H1 (cell line): Measurements from ENCODE around the gene SASH3. TPM values are rescaled to one million over a fixed set of nuclear protein-coding genes. Genes with fewer than 3 reads are reported as not detected.

Source experiments
- BACH1 ChIP-seq: IDR thresholded peaks from 2 replicates; pipeline ENCODE4 v1.6.1; 2012; ENCODE audit warnings: low read length, improper control_type of control experiment
- CEBPB ChIP-seq: IDR thresholded peaks from 2 replicates; pipeline ENCODE4 v1.6.1; 2012; ENCODE audit warnings: low read depth, low read length
- CHD1 ChIP-seq: IDR thresholded peaks from 2 replicates; pipeline ENCODE4 v1.6.1; 2012; ENCODE audit warnings: low read depth, low read length, improper control_type of control experiment
- CHD2 ChIP-seq: IDR thresholded peaks from 2 replicates; pipeline ENCODE4 v1.6.1; 2012; ENCODE audit warnings: low read length, improper control_type of control experiment
- CREB1 ChIP-seq: IDR thresholded peaks from 2 replicates; pipeline ENCODE4 v1.6.1; 2012; ENCODE audit warnings: inconsistent platforms
- CTBP2 ChIP-seq: IDR thresholded peaks from 2 replicates; pipeline ENCODE4 v1.7.0; 2011; ENCODE audit warnings: borderline replicate concordance, mild to moderate bottlenecking, moderate library complexity, mixed read lengths, low read length; ENCODE audit not compliant: insufficient read depth, insufficient read length
- E2F6 ChIP-seq: IDR thresholded peaks from 2 replicates; pipeline ENCODE4 v1.6.1; 2012; ENCODE audit warnings: inconsistent platforms
- EGR1 ChIP-seq: IDR thresholded peaks from 2 replicates; pipeline ENCODE4 v1.6.1; 2011; ENCODE audit warnings: low read depth, low read length, borderline replicate concordance
- HDAC2 ChIP-seq, 2 experiments: fragments of 300-600 bp in 1 of 2; sonication (generic) in 1 of 2; IDR thresholded peaks; 2 replicates each; pipeline ENCODE4 v1.6.1; 2011 to 2012; ENCODE audit warnings: low read depth in 2 of 2, low read length in 2 of 2, mild to moderate bottlenecking in 2 of 2, moderate library complexity in 2 of 2, borderline replicate concordance in 1 of 2, inconsistent platforms in 1 of 2
- MAFK ChIP-seq: IDR thresholded peaks from 2 replicates; pipeline ENCODE4 v1.6.1; 2012; ENCODE audit warnings: low read depth, mild to moderate bottlenecking, improper control_type of control experiment, low read length
- NANOG ChIP-seq: IDR thresholded peaks from 2 replicates; pipeline ENCODE4 v1.6.1; 2011; ENCODE audit warnings: low read length, low read depth, mild to moderate bottlenecking, inconsistent platforms; ENCODE audit not compliant: insufficient read depth, poor library complexity, severe bottlenecking
- POU5F1 ChIP-seq: IDR thresholded peaks from 2 replicates; pipeline ENCODE4 v1.6.1; 2011; ENCODE audit warnings: low read depth, mild to moderate bottlenecking, low read length, moderate library complexity
- RXRA ChIP-seq: IDR thresholded peaks from 2 replicates; pipeline ENCODE4 v1.6.1; 2011; ENCODE audit warnings: low read depth, mild to moderate bottlenecking, low read length, moderate library complexity; ENCODE audit not compliant: insufficient read depth
- SIX5 ChIP-seq: IDR thresholded peaks from 2 replicates; pipeline ENCODE4 v1.6.1; 2011; ENCODE audit warnings: mild to moderate bottlenecking, low read depth, low read length
- SP4 ChIP-seq: IDR thresholded peaks from 2 replicates; pipeline ENCODE4 v1.6.1; 2012; ENCODE audit warnings: low read length, inconsistent platforms
- SRF ChIP-seq: IDR thresholded peaks from 2 replicates; pipeline ENCODE4 v1.6.1; 2011; ENCODE audit warnings: mild to moderate bottlenecking, low read depth, low read length, moderate library complexity
- SUZ12 ChIP-seq: fragments of 200-600 bp; sonication (generic); IDR thresholded peaks from 2 replicates; pipeline ENCODE4 v1.6.1; 2012; ENCODE audit warnings: mild to moderate bottlenecking, inconsistent platforms, low read length, moderate library complexity, mixed read lengths
- TCF12 ChIP-seq: IDR thresholded peaks from 2 replicates; pipeline ENCODE4 v1.6.1; 2011; ENCODE audit warnings: low read depth, mild to moderate bottlenecking, low read length
- TEAD4 ChIP-seq: IDR thresholded peaks from 2 replicates; pipeline ENCODE4 v1.6.1; 2012; ENCODE audit warnings: low read depth, low read length, inconsistent platforms, mixed read lengths
- USF2 ChIP-seq: IDR thresholded peaks from 2 replicates; pipeline ENCODE4 v1.6.1; 2011; ENCODE audit warnings: low read length, improper control_type of control experiment
- polyA plus RNA-seq, 7 experiments: library from polyadenylated mRNA; depleted of rRNA in 3 of 7; stranded (reverse) in 5 of 7; unstranded in 2 of 7; fragments of >200 nt in 5 of 7; fragments of 200-250 nt in 2 of 7; gene quantifications; 1 replicate in 5 of 7; 2 replicates in 1 of 7; 4 replicates in 1 of 7; pipeline versions ENCODE4 v1.2.1 to v1.2.3, GENCODE V29; 2011 to 2013; ENCODE audit warnings: missing spikeins in 2 of 7, mixed read lengths in 2 of 7
- total RNA-seq: library from RNA; stranded (reverse); fragmentation: NEBNext Ultra II Directional; extraction: Animal tissue kit (Norgen Biotek cat#: 25700); gene quantifications from 2 replicates; pipeline ENCODE4 v1.2.1, GENCODE V29; 2021
- TF ChIP-seq, protein P1 (sequence below), 3 experiments: IDR thresholded peaks; 1 replicate in 2 of 3; 2 replicates in 1 of 3; pipeline versions ENCODE4 v1.5.1 to v1.6.1; 2011; ENCODE audit warnings: low read length in 3 of 3, mild to moderate bottlenecking in 3 of 3, inconsistent platforms in 2 of 3, low read depth in 1 of 3, moderate library complexity in 1 of 3; ENCODE audit not compliant: insufficient read depth in 1 of 3; ENCODE audit errors: control extremely low read depth in 1 of 3

Gene SASH3
- total and polyA plus RNA-seq, 2 of the 8 experiments (the other 6 are each of a cell fraction or from before 2014, with no cell fraction given), result not detected

- no peak for TF ChIP-seq SUZ12
- TF ChIP-seq SRF, result no peak
- TF ChIP-seq CEBPB, result no peak
- TF ChIP-seq RXRA, result no peak
- TF ChIP-seq SIX5, result no peak
- TF ChIP-seq CHD2, result peak; percentile 63
- no peak for TF ChIP-seq HDAC2 (IDR thresholded peaks at IDR 0.05; ENCODE audit: borderline replicate concordance in 1 of 2, low read depth in 2 of 2, low read length in 2 of 2)
- TF ChIP-seq BACH1, result no peak
- no peak for TF ChIP-seq TEAD4
- TF ChIP-seq POU5F1, result no peak
- TF ChIP-seq CTBP2, result no peak
- TF ChIP-seq USF2, result no peak
- TF ChIP-seq SP4, result no peak
- 0 out of 2 replicates have a peak, but pooled peaks have one; percentile 23 for TF ChIP-seq EGR1
- no peak for TF ChIP-seq MAFK
- TF ChIP-seq CREB1, result peak; percentile 74
- no peak for TF ChIP-seq NANOG
- TF ChIP-seq, protein P1, sequence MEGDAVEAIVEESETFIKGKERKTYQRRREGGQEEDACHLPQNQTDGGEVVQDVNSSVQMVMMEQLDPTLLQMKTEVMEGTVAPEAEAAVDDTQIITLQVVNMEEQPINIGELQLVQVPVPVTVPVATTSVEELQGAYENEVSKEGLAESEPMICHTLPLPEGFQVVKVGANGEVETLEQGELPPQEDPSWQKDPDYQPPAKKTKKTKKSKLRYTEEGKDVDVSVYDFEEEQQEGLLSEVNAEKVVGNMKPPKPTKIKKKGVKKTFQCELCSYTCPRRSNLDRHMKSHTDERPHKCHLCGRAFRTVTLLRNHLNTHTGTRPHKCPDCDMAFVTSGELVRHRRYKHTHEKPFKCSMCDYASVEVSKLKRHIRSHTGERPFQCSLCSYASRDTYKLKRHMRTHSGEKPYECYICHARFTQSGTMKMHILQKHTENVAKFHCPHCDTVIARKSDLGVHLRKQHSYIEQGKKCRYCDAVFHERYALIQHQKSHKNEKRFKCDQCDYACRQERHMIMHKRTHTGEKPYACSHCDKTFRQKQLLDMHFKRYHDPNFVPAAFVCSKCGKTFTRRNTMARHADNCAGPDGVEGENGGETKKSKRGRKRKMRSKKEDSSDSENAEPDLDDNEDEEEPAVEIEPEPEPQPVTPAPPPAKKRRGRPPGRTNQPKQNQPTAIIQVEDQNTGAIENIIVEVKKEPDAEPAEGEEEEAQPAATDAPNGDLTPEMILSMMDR (IDR thresholded peaks at IDR 0.05; ENCODE audit: control extremely low read depth in 1 of 3, insufficient read depth in 1 of 3, low read depth in 1 of 3, low read length in 3 of 3), result no peak
- no peak for TF ChIP-seq TCF12
- no peak for TF ChIP-seq E2F6
- TF ChIP-seq CHD1, result no peak
Measured at GRCh38 chrX:129843459-129844306, 63.9 kb downstream of the SASH3 start, which contains the start of gene ZDHHC9 (continued).
